WTC11 (cell line): ENCODE data around the gene TIMM21. TPM values are rescaled to one million over a fixed set of nuclear protein-coding genes. Genes with fewer than 3 reads are reported as not detected.

Source experiments
- ATAC-seq: fragments of 200-7000 bp; cut with Tn5 transposase; 2 replicates; pipeline ENCODE4 v1.10.0; 2021; ENCODE audit warnings: mild to moderate bottlenecking, moderate library complexity
- CTCF ChIA-PET: fragments of 300-600 bp; sonication (Branson Sonifier 250); formaldehyde crosslinking; loops from one replicate; lab custom pipeline; 2021; ENCODE audit warnings: antibody characterized with exemption; lab: Charles Lee
- POLR2A ChIA-PET: fragments of 350-600 bp; sonication (Branson Sonifier 250); formaldehyde crosslinking; loops from one replicate; lab custom pipeline; 2021; ENCODE audit warnings: antibody characterized with exemption; lab: Charles Lee
- DNase-seq: peaks from one replicate; pipeline ENCODE4 v3.0.0; 2021; ENCODE audit warnings: low spot score
- H3K27ac Mint-ChIP-seq: 2 replicates; pipeline ENCODE4 v1.8.0; 2021; ENCODE audit warnings: mixed read lengths
- H3K27me3 Mint-ChIP-seq: 2 replicates; pipeline ENCODE4 v1.8.0; 2021; ENCODE audit warnings: low read depth, mild to moderate bottlenecking, moderate library complexity, mixed read lengths
- H3K36me3 Mint-ChIP-seq: 2 replicates; pipeline ENCODE4 v1.8.0; 2021; ENCODE audit warnings: mixed read lengths
- H3K4me1 Mint-ChIP-seq: 2 replicates; pipeline ENCODE4 v1.8.0; 2022; ENCODE audit warnings: mixed read lengths
- H3K4me3 Mint-ChIP-seq: 2 replicates; pipeline ENCODE4 v1.8.0; 2021; ENCODE audit warnings: mild to moderate bottlenecking, moderate library complexity, mixed read lengths
- H3K9me3 Mint-ChIP-seq: 2 replicates; pipeline ENCODE4 v1.8.0; 2021; ENCODE audit warnings: mixed read lengths
- ATF3 ChIP-seq: sonication (generic); formaldehyde crosslinking; conservative IDR thresholded peaks from 2 replicates; pipeline ENCODE4 v1.8.1; 2022; ENCODE audit warnings: mild to moderate bottlenecking, missing genetic modification reagents
- CTCF ChIP-seq: fragments of 200-600 bp; IDR thresholded peaks from 2 replicates; pipeline ENCODE4 v1.8.0; 2022; ENCODE audit warnings: antibody characterized with exemption
- E2F1 ChIP-seq: sonication (generic); formaldehyde crosslinking; IDR thresholded peaks from 2 replicates; pipeline ENCODE4 v1.8.0; 2022; ENCODE audit warnings: mild to moderate bottlenecking, missing genetic modification reagents
- E2F4 ChIP-seq: sonication (generic); formaldehyde crosslinking; IDR thresholded peaks from 2 replicates; pipeline ENCODE4 v1.8.1; 2022; ENCODE audit warnings: low read depth, mild to moderate bottlenecking, moderate library complexity, missing genetic modification reagents, borderline replicate concordance
- E2F5 ChIP-seq: sonication (generic); formaldehyde crosslinking; IDR thresholded peaks from 2 replicates; pipeline ENCODE4 v1.8.1; 2022; ENCODE audit warnings: mild to moderate bottlenecking, moderate library complexity, missing genetic modification reagents
- ERG ChIP-seq: fragments of 250-450 bp; sonication (Bioruptor Pico); IDR thresholded peaks from 2 replicates; pipeline ENCODE4 v1.8.0; 2021; ENCODE audit warnings: mild to moderate bottlenecking
- ESRRA ChIP-seq: sonication (generic); formaldehyde crosslinking; IDR thresholded peaks from 2 replicates; pipeline ENCODE4 v1.8.1; 2022; ENCODE audit warnings: mild to moderate bottlenecking, missing genetic modification reagents, borderline replicate concordance
- HMGXB4 ChIP-seq: sonication (generic); formaldehyde crosslinking; IDR thresholded peaks from 2 replicates; pipeline ENCODE4 v1.8.1; 2023; ENCODE audit warnings: mild to moderate bottlenecking, moderate library complexity, missing genetic modification reagents
- NR2C2 ChIP-seq: sonication (generic); formaldehyde crosslinking; IDR thresholded peaks from 2 replicates; pipeline ENCODE4 v1.8.0; 2022; ENCODE audit warnings: mild to moderate bottlenecking, missing genetic modification reagents
- SMAD4 ChIP-seq: sonication (generic); formaldehyde crosslinking; IDR thresholded peaks from 2 replicates; pipeline ENCODE4 v1.8.0; 2022; ENCODE audit warnings: mild to moderate bottlenecking, missing genetic modification reagents
- SOX15 ChIP-seq: fragments of 250-450 bp; sonication (Bioruptor Pico); IDR thresholded peaks from 2 replicates; pipeline ENCODE4 v1.9.0; 2021; ENCODE audit warnings: mild to moderate bottlenecking
- TCF7 ChIP-seq: sonication (generic); formaldehyde crosslinking; IDR thresholded peaks from 2 replicates; pipeline ENCODE4 v1.8.0; 2022; ENCODE audit warnings: mild to moderate bottlenecking, low read depth, missing genetic modification reagents, moderate library complexity
- TP53 ChIP-seq: sonication (generic); formaldehyde crosslinking; IDR thresholded peaks from 2 replicates; pipeline ENCODE4 v1.8.1; 2023; ENCODE audit warnings: mild to moderate bottlenecking, missing genetic modification reagents
- USF2 ChIP-seq: sonication (generic); formaldehyde crosslinking; IDR thresholded peaks from 2 replicates; pipeline ENCODE4 v1.8.1; 2023; ENCODE audit warnings: mild to moderate bottlenecking, missing genetic modification reagents, moderate library complexity
- ZBTB21 ChIP-seq: sonication (generic); formaldehyde crosslinking; IDR thresholded peaks from 2 replicates; pipeline ENCODE4 v1.8.1; 2023; ENCODE audit warnings: mild to moderate bottlenecking, missing genetic modification reagents, borderline replicate concordance
- ZNF232 ChIP-seq: sonication (generic); formaldehyde crosslinking; IDR thresholded peaks from 2 replicates; pipeline ENCODE4 v1.8.0; 2022; ENCODE audit warnings: mild to moderate bottlenecking, missing genetic modification reagents
- ZNF317 ChIP-seq: sonication (generic); formaldehyde crosslinking; IDR thresholded peaks from 2 replicates; pipeline ENCODE4 v1.8.1; 2023; ENCODE audit warnings: low read depth, mild to moderate bottlenecking, moderate library complexity, missing genetic modification reagents, borderline replicate concordance
- ZNF423 ChIP-seq: fragments of 250-450 bp; sonication (Bioruptor Pico); IDR thresholded peaks from 2 replicates; pipeline ENCODE4 v2.1.2; 2022; ENCODE audit warnings: mild to moderate bottlenecking, moderate library complexity
- ZNF532 ChIP-seq: fragments of 250-450 bp; sonication (Bioruptor Pico); IDR thresholded peaks from 2 replicates; pipeline ENCODE4 v1.9.0; 2021; ENCODE audit warnings: mild to moderate bottlenecking, borderline replicate concordance
- total RNA-seq: library from RNA; stranded (reverse); gene quantifications from 3 replicates; pipeline ENCODE4 v1.2.3, GENCODE V29; 2021

Gene TIMM21
- total RNA-seq, 1 experiment from 2014 or later = 47.7 TPM

- no peak for DNase-seq
- Mint-ChIP-seq H3K27me3 (0 out of 2 replicates have a peak, but pooled peaks cover under 1% of the 10 kb centered on the region), H3K9me3 (no peaks in the 10 kb centered on the region), H3K27ac (no peak overlapping the region), H3K36me3 (peaks cover 28% of the 10 kb centered on the region), H3K4me3 (no peak overlapping the region), H3K4me1 (peaks cover 24% of the 10 kb centered on the region)
- ATAC-seq = peak; percentile 5; the same call in 1 of the 2 replicates
- ChIA-PET CTCF (interaction anchor here (0.8 to 3.8 kb wide), 11 partner anchors 10 to 341 kb away, joined by 3 to 27 read pairs (median 5); no protein-coding TSS in a partner anchor), POLR2A (no interaction called here)
- TF ChIP-seq CTCF = peak; percentile 33; the same call in 1 of the 2 replicates
- TF ChIP-seq ESRRA (CRISPR knock-in tag) = no peak
- no peak for TF ChIP-seq E2F5 (CRISPR knock-in tag)
- peak; percentile 71 for TF ChIP-seq ZNF317
Measured at GRCh38 chr18:74152857-74153256, 4.5 kb downstream of the TIMM21 start.

GRCh38 chr18:74153377-74153776 is 5.1 kb downstream of the TIMM21 start:
- Mint-ChIP-seq H3K27me3 (no peaks in the 10 kb centered on the region), H3K4me1 (peaks cover 24% of the 10 kb centered on the region), H3K9me3 (no peaks in the 10 kb centered on the region), H3K27ac (no peak overlapping the region), H3K4me3 (no peak overlapping the region), H3K36me3 (peaks cover 33% of the 10 kb centered on the region)
- DNase-seq (no peak), ATAC-seq (no peak)
- ChIA-PET CTCF (interaction anchor here (0.8 to 3.8 kb wide), 9 partner anchors 9 to 340 kb away, joined by 3 to 27 read pairs (median 5); no protein-coding TSS in a partner anchor), POLR2A (no interaction called here)
- TF ChIP-seq TCF7 = no peak
- TF ChIP-seq ZNF423 (CRISPR knock-in tag) = no peak
- no peak for TF ChIP-seq NR2C2 (CRISPR knock-in tag)
- TF ChIP-seq ATF3 (CRISPR knock-in tag) = no peak
- no peak for TF ChIP-seq E2F5 (CRISPR knock-in tag)
- no peak for TF ChIP-seq ZBTB21 (CRISPR knock-in tag)
- no peak for TF ChIP-seq E2F4 (CRISPR knock-in tag)
- no peak for TF ChIP-seq TP53 (CRISPR knock-in tag)
- no peak for TF ChIP-seq ZNF532 (CRISPR knock-in tag)
- TF ChIP-seq E2F1 (CRISPR knock-in tag) = no peak
- TF ChIP-seq ZNF232 = no peak
- TF ChIP-seq ERG = no peak
- TF ChIP-seq SOX15 (CRISPR knock-in tag) = no peak
- TF ChIP-seq SMAD4 = no peak
- TF ChIP-seq USF2 (CRISPR knock-in tag) = no peak
- no peak for TF ChIP-seq HMGXB4 (CRISPR knock-in tag)
